ENCODE results near the gene CHCHD1.
"Not testable (repeated sequence)": the region's sequence is repeated elsewhere in the genome, so short reads cannot be mapped to it uniquely, and the experiment has no call there.

The CHCHD1 gene

GRCh38 chr10:73791871-73792400 is 10.1 kb downstream of the CHCHD1 start:
- FAIRE-seq (no peak), DNase-seq (ENCODE audit: low spot score) (no peak)

- DNase-seq (ENCODE audit: low spot score) = no peak
- no peak for FAIRE-seq
Measured at GRCh38 chr10:73793456-73793855, 11.6 kb downstream of the CHCHD1 start.

- DNase-seq (ENCODE audit: low spot score); FAIRE-seq: not testable (repeated sequence)
Measured at GRCh38 chr10:73795491-73795890, 13.6 kb downstream of the CHCHD1 start.

GRCh38 chr10:73796035-73796434 is 14.2 kb downstream of the CHCHD1 start:
- DNase-seq (ENCODE audit: low spot score); FAIRE-seq: not testable (repeated sequence)

- FAIRE-seq = no peak
Measured at GRCh38 chr10:73796766-73797165, 14.9 kb downstream of the CHCHD1 start.

GRCh38 chr10:73797324-73798025 is 15.6 kb downstream of the CHCHD1 start:
- no peak for FAIRE-seq

More at GRCh38 chr10:73796766-73797165, 14.9 kb downstream of the CHCHD1 start:
- DNase-seq (ENCODE audit: low spot score) = no peak

GRCh38 chr10:73798087-73798486 is 16.2 kb downstream of the CHCHD1 start:
- FAIRE-seq = no peak
- no peak for DNase-seq (ENCODE audit: low spot score)

More at GRCh38 chr10:73797324-73798025, 15.6 kb downstream of the CHCHD1 start:
- DNase-seq (ENCODE audit: low spot score) = no peak

GRCh38 chr10:73798927-73799560 is 17.2 kb downstream of the CHCHD1 start:
- DNase-seq (ENCODE audit: low spot score) (no peak), FAIRE-seq (no peak)

GRCh38 chr10:73799899-73800559 is 18.2 kb downstream of the CHCHD1 start:
- DNase-seq (ENCODE audit: low spot score) (no peak), FAIRE-seq (no peak)

GRCh38 chr10:73800560-73801252 is 18.9 kb downstream of the CHCHD1 start:
- DNase-seq (ENCODE audit: low spot score) = no peak
- FAIRE-seq = no peak

- FAIRE-seq = no peak
Measured at GRCh38 chr10:73801253-73801590, 19.4 kb downstream of the CHCHD1 start.

GRCh38 chr10:73802276-73802991 is 20.6 kb downstream of the CHCHD1 start:
- DNase-seq (ENCODE audit: low spot score) (no peak), FAIRE-seq (no peak)

More at GRCh38 chr10:73801253-73801590, 19.4 kb downstream of the CHCHD1 start:
- no peak for DNase-seq (ENCODE audit: low spot score)

GRCh38 chr10:73803680-73804286 is 21.9 kb downstream of the CHCHD1 start:
- no peak for DNase-seq (ENCODE audit: low spot score)
- FAIRE-seq = no peak

GRCh38 chr10:73806176-73806950 is 24.5 kb downstream of the CHCHD1 start:
- no peak for DNase-seq (ENCODE audit: low spot score)

GRCh38 chr10:73807471-73807870 is 25.6 kb downstream of the CHCHD1 start:
- FAIRE-seq = no peak

More at GRCh38 chr10:73806176-73806950, 24.5 kb downstream of the CHCHD1 start:
- FAIRE-seq = no peak

GRCh38 chr10:73808021-73808815 is 26.4 kb downstream of the CHCHD1 start:
- DNase-seq (ENCODE audit: low spot score) (no peak), FAIRE-seq (no peak)

More at GRCh38 chr10:73807471-73807870, 25.6 kb downstream of the CHCHD1 start:
- no peak for DNase-seq (ENCODE audit: low spot score)

GRCh38 chr10:73809061-73809818 is 27.4 kb downstream of the CHCHD1 start:
- no peak for FAIRE-seq

GRCh38 chr10:73810358-73810734 is 28.5 kb downstream of the CHCHD1 start:
- no peak for FAIRE-seq
- DNase-seq (ENCODE audit: low spot score) = no peak

More at GRCh38 chr10:73809061-73809818, 27.4 kb downstream of the CHCHD1 start:
- no peak for DNase-seq (ENCODE audit: low spot score)
